ENCODE results near the gene CCNQ.

CCNQ gene

DNA sequence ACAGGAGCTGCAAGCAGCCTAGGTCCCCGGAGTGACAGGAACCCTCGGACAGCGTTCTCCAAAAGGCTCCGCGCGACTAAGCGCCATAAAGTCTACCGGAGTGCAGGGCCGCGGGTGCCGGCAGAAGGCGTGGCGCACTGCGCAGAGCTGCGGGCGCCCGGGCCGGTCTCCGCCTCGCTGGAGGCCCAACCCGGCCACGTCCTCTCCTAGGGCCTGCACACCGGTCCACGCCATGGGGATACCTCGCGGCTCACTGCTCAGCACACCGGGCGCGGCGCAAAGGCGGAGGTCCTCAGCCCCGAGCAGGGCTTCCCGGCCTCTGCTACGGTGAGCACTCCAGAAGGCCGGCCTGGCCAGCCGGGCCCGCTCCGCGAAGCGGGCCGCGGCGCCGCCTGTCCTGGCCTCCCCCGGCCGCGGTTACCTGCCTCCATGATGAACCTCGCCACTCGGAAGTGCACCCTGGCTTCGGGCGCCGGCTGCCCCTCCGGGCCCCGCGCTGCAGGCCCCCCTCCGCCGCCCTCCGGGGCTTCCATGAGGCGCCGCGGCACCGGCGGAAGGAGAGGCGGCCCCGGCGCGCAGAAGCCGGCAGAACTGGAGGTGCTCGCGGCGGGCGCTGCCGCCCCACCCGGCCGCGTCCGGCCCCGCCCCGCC lies at the start of gene CCNQ:
Gene CCNQ (minus strand): TSS at position 599 of the 651 bp plus-strand sequence. CDS start 66 bp downstream, at position 533.
- H3K4me1 ChIP-seq (ENCODE audit: low read length): no peaks in the 10 kb centered on the region
- peak within 1 kb of the TSS; percentile 70 for H2AFZ ChIP-seq (ENCODE audit: low read length)

DNA sequence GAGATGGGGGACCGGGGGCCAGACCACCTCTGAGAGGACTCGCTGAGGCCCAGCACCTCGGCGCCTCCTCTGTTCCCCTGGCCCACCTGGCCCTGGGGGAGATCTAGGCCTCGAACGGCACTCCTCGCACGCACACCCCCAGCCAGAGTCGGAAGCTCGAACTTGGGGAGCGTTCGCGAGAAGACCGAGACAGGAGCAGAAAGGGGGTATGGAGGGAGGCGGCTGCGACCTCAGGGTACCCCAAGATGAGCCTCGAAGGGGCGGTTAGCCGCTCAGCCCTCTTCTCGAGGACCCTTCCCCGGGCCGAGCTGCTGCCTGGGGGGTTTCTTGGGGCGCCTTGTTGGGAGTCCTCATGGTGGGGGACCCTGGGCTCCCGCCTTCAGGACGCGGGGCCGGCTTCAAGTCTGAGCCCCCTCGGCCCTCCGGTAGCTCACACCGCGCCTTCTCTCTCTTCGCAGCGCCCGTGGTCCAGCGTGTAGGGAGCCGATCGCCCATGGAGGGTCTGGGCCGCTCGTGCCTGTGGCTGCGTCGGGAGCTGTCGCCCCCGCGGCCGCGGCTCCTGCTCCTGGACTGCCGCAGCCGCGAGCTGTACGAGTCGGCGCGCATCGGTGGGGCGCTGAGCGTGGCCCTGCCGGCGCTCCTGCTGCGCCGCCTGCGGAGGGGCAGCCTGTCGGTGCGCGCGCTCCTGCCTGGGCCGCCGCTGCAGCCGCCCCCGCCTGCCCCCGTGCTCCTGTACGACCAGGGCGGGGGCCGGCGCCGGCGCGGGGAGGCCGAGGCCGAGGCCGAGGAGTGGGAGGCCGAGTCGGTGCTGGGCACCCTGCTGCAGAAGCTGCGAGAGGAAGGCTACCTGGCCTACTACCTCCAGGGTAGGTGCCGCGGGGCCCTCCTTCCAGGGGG lies 48.8 kb upstream of the CCNQ start:
- Histone ChIP-seq H3K9ac (ENCODE audit: low read length) (no peak overlapping the region), H3F3A (ENCODE audit: insufficient read depth, low read length) (no peaks in the 10 kb centered on the region), H3K4me3 (ENCODE audit: low read length) (no peak overlapping the region), H2AFZ (ENCODE audit: low read length) (no peak overlapping the region), H3K9me3 (replicated peaks; ENCODE audit: insufficient read depth, low read length) (no peaks in the 10 kb centered on the region), H3K4me1 (ENCODE audit: low read length) (no peaks in the 10 kb centered on the region), H3K27ac (ENCODE audit: low read length) (no peak overlapping the region), H3K27me3 (replicated peaks; ENCODE audit: insufficient read depth, low read length) (peaks cover 53% of the 10 kb centered on the region), H3K36me3 (replicated peaks; ENCODE audit: insufficient read depth, low read length) (no peaks in the 10 kb centered on the region), H3K9me2 (replicated peaks; ENCODE audit: insufficient read depth, low read length) (no peaks in the 10 kb centered on the region), H3K79me2 (ENCODE audit: low read length) (no peaks in the 10 kb centered on the region), H4K20me1 (ENCODE audit: insufficient read depth, low read length) (no peaks in the 10 kb centered on the region), H3K4me2 (ENCODE audit: low read depth, low read length) (no peak overlapping the region)
- TF ChIP-seq EZH2 (optimal IDR thresholded peaks at IDR 0.05; ENCODE audit: low read depth, low read length): no peak
- no peak for TF ChIP-seq EZH2phosphoT487 (IDR thresholded peaks at IDR 0.05; ENCODE audit: low read length)
- TF ChIP-seq, protein P1, sequence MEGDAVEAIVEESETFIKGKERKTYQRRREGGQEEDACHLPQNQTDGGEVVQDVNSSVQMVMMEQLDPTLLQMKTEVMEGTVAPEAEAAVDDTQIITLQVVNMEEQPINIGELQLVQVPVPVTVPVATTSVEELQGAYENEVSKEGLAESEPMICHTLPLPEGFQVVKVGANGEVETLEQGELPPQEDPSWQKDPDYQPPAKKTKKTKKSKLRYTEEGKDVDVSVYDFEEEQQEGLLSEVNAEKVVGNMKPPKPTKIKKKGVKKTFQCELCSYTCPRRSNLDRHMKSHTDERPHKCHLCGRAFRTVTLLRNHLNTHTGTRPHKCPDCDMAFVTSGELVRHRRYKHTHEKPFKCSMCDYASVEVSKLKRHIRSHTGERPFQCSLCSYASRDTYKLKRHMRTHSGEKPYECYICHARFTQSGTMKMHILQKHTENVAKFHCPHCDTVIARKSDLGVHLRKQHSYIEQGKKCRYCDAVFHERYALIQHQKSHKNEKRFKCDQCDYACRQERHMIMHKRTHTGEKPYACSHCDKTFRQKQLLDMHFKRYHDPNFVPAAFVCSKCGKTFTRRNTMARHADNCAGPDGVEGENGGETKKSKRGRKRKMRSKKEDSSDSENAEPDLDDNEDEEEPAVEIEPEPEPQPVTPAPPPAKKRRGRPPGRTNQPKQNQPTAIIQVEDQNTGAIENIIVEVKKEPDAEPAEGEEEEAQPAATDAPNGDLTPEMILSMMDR (IDR thresholded peaks at IDR 0.05; ENCODE audit: low read length): no peak
- no peak for DNase-seq

More for the DNA sequence above, at the start of gene CCNQ:
- H3F3A ChIP-seq (ENCODE audit: insufficient read depth, low read length): no peaks in the 10 kb centered on the region
- peak within 1 kb of the TSS; percentile 18; the same call in 1 of the 2 replicates for H3K27ac ChIP-seq (ENCODE audit: low read length)
- no peaks in the 10 kb centered on the region for H3K27me3 ChIP-seq (replicated peaks; ENCODE audit: insufficient read depth, low read length)
- TF ChIP-seq EZH2phosphoT487 (IDR thresholded peaks at IDR 0.05; ENCODE audit: low read length) (no peak), EZH2 (optimal IDR thresholded peaks at IDR 0.05; ENCODE audit: low read depth, low read length) (no peak)
- TF ChIP-seq, protein P1 (IDR thresholded peaks at IDR 0.05; ENCODE audit: low read length): no peak
- H4K20me1 ChIP-seq (ENCODE audit: insufficient read depth, low read length): no peaks in the 10 kb centered on the region
- peak within 1 kb of the TSS; percentile 61 for H3K4me2 ChIP-seq (ENCODE audit: low read depth, low read length)
- no peaks in the 10 kb centered on the region for H3K9me2 ChIP-seq (replicated peaks; ENCODE audit: insufficient read depth, low read length)
- H3K9me3 ChIP-seq (replicated peaks; ENCODE audit: insufficient read depth, low read length): no peaks in the 10 kb centered on the region
- H3K9ac ChIP-seq (ENCODE audit: low read length): peak within 1 kb of the TSS; percentile 62; the same call in 1 of the 2 replicates
- H3K4me3 ChIP-seq (ENCODE audit: low read length): peak within 1 kb of the TSS; percentile 68
- peaks cover 18% of the 10 kb centered on the region for H3K79me2 ChIP-seq (ENCODE audit: low read length)
- no peaks in the 10 kb centered on the region for H3K36me3 ChIP-seq (replicated peaks; ENCODE audit: insufficient read depth, low read length)
- peak; percentile 10 for DNase-seq

DNA sequence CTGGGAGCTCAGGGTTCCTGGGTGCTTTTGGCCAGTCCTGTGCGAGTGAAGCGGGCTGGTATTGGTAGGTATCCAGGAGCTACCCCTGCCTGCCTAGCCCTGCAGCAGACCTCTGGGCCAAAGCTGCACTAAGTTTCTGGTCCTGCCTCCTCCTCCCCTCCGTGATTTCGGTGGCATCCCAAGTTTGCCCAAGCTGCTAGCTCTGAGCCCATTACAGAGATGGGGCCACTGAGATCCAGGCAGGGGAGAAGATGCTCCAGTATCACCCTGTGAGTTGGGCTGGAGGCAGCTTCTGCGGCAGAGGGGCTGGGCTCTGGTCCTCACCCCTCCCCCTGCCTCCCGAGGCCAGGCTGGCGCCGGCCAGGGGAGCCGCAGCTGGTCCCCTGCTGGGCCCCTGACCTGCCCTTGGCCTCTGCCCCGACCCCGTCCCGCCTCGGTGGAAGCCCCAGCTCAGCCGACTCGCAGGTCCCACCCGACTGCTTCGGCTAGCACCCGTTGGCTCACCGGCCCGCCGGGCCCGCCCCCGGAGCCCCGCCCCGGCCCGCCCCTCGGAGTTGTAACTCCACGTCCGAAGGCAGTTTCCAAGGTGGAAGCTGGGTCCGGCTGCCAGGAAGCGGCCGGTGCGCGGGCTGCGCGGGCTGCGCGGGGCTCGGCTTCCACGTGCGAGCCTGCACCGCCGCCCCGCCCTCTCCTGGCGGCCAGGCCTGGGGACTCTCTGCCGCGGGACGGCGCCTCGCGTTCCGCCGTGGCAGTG lies 47.9 kb upstream of the CCNQ start, which contains the start of gene DUSP9:
Gene DUSP9 (plus strand): TSS at position 584 of the 754 bp plus-strand sequence. CDS start 751 bp downstream, outside the sequence.
- no peaks in the 10 kb centered on the region for H3K36me3 ChIP-seq (replicated peaks; ENCODE audit: insufficient read depth, low read length)
- H3K27me3 ChIP-seq (replicated peaks; ENCODE audit: insufficient read depth, low read length): peaks cover 56% of the 10 kb centered on the region
- no peaks in the 10 kb centered on the region for H3K4me1 ChIP-seq (ENCODE audit: low read length)
- TF ChIP-seq EZH2phosphoT487 (IDR thresholded peaks at IDR 0.05; ENCODE audit: low read length) (no peak), EZH2 (optimal IDR thresholded peaks at IDR 0.05; ENCODE audit: low read depth, low read length) (no peak)
- TF ChIP-seq, protein P1 (IDR thresholded peaks at IDR 0.05; ENCODE audit: low read length): no peak
- H3K4me3 ChIP-seq (ENCODE audit: low read length): no peak within 1 kb of the TSS
- no peak within 1 kb of the TSS for H3K4me2 ChIP-seq (ENCODE audit: low read depth, low read length)
- H3K27ac ChIP-seq (ENCODE audit: low read length): no peak within 1 kb of the TSS
- H3K9me2 ChIP-seq (replicated peaks; ENCODE audit: insufficient read depth, low read length): no peaks in the 10 kb centered on the region
- no peak for DNase-seq
- no peaks in the 10 kb centered on the region for H3F3A ChIP-seq (ENCODE audit: insufficient read depth, low read length)
- no peaks in the 10 kb centered on the region for H3K9me3 ChIP-seq (replicated peaks; ENCODE audit: insufficient read depth, low read length)
- no peaks in the 10 kb centered on the region for H3K79me2 ChIP-seq (ENCODE audit: low read length)
- no peak within 1 kb of the TSS for H3K9ac ChIP-seq (ENCODE audit: low read length)
- no peaks in the 10 kb centered on the region for H4K20me1 ChIP-seq (ENCODE audit: insufficient read depth, low read length)
- H2AFZ ChIP-seq (ENCODE audit: low read length): no peak within 1 kb of the TSS

All from MM.1S (cell line).